ENCODE measurements around the gene KLC4.
"Not testable (repeated sequence)": the region's sequence is repeated elsewhere in the genome, so short reads cannot be mapped to it uniquely, and the experiment has no call there.

Gene KLC4

DNA sequence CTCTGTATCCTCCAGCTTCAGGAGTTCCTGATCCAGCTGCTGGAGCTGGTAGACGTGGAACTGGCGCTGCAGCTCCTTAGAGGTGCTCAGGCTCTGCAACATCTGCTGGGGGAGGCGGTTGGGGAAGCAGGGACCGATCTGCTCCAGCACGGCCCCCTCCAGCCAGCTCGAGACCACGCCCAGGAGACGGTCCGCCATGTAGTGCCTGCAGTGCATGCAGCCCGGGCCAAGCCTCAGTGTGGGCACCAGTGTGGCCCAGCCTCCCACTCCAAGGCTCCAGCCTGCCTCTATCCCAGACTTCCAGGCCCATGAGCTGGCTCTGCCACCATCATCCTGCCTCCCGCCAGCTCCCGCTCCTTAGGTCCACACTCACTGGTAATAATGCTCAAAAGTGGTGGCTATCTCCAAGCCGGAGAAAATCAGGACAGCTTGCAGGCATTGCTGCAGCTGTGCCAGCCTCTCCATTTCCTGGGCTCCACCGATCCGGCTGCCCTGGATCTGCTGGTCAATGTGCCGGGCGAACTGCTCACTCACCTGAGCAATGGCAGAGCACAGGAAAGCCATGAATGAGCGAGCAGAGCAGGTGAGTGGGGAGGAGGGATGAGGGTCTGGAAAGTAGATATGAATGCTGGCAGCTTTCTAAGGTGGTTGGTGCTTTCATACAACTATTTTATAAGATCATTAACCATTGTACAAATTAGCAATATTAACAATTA, 18.7 kb upstream of the KLC4 start:
- CTCF ChIA-PET, result interaction anchor here (1.1 to 1.2 kb wide), 3 partner anchors 11 to 17 kb away, joined by 3 read pairs; no protein-coding TSS in a partner anchor
- POLR2A ChIA-PET, result no interaction called here
- DNase-seq (ENCODE audit: extremely low spot score), result no peak
- TF ChIP-seq, protein P1, sequence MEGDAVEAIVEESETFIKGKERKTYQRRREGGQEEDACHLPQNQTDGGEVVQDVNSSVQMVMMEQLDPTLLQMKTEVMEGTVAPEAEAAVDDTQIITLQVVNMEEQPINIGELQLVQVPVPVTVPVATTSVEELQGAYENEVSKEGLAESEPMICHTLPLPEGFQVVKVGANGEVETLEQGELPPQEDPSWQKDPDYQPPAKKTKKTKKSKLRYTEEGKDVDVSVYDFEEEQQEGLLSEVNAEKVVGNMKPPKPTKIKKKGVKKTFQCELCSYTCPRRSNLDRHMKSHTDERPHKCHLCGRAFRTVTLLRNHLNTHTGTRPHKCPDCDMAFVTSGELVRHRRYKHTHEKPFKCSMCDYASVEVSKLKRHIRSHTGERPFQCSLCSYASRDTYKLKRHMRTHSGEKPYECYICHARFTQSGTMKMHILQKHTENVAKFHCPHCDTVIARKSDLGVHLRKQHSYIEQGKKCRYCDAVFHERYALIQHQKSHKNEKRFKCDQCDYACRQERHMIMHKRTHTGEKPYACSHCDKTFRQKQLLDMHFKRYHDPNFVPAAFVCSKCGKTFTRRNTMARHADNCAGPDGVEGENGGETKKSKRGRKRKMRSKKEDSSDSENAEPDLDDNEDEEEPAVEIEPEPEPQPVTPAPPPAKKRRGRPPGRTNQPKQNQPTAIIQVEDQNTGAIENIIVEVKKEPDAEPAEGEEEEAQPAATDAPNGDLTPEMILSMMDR (IDR thresholded peaks at IDR 0.05; ENCODE audit: control extremely low read depth, extremely low read depth, low read depth, missing control alignments), result no peak

DNA sequence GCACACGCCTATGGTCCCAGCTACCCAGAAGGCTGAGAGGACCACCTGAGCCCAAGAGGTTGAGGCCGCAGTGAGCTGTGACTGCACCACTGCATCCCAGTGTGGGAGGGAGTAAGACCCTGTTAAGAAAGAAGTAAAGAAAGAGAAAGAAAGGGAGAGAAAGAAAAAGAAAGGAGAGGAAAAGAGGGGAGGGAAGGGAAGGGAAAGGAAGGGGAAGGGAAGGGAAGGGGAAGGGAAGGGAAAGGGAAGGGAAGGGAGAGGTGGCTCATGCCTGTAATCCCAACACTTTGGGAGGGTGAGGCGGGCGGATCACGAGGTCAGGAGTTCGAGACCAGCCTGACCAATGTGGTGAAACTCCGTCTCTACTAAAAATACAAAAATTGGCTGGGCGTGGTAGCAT, 18.0 kb upstream of the KLC4 start:
- POLR2A ChIA-PET; DNase-seq (ENCODE audit: extremely low spot score): not testable (repeated sequence)
- CTCF ChIA-PET, result interaction anchor here (1.2 kb wide), 1 partner anchor 18 kb away, joined by 3 read pairs; no protein-coding TSS in a partner anchor

DNA sequence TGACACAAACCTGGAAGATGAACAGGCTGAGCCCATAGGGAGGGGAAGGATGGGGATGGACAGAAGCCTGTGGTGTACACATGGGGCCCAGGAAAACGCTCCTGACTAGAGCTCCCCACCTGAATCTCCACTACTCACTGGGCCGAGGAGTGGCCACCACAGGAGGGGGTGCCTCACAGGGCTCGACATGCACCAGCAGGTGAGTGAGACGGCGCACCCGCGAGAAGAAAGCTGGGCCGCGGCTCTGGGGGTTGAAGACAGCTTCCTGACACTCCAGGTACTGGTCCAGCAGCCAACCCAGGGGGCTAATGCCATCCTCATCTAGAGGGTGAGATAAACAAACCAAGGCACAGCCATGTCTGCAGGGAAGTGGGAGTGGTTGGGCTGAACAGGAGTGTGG, 16.1 kb upstream of the KLC4 start:
- no peak for DNase-seq (ENCODE audit: extremely low spot score)
- POLR2A ChIA-PET, result no interaction called here
- CTCF ChIA-PET, result interaction anchor here (1.3 kb wide), 1 partner anchor 10 kb away, joined by 3 read pairs; the partner anchor contains the start of gene CUL7
- TF ChIP-seq, protein P1 (IDR thresholded peaks at IDR 0.05; ENCODE audit: control extremely low read depth, extremely low read depth, low read depth, missing control alignments), result no peak

DNA sequence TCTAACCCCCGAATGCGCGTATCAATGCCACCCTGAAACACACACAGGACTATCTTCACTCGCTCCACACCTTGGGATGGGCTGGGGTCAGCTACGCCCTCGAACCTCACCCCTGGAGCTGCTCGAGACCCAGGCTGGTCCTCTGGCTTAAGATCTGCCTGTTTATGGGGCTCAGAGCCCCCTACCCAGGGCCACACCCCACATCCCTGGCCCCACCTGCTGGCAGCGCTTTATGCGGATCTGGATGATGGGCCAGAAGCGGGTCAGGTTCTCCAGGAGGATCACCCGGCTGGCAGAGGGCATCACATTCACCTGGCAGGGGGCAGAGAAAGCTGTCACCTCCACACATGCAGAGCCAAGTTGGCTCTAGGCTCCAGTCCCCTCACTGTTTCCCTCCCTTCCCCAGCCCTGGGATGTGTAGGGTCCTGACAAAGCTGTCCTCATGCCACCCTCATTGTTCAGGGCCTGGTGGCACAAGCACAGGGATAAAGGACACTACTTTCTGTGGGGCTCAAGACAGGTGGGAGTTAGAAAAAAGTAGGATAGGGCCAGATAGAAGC, 14.0 kb upstream of the KLC4 start:
- TF ChIP-seq, protein P1 (IDR thresholded peaks at IDR 0.05; ENCODE audit: control extremely low read depth, extremely low read depth, low read depth, missing control alignments), result no peak
- ChIA-PET CTCF (interaction anchor here (1.3 kb wide), 1 partner anchor 11 kb away, joined by 4 read pairs; no protein-coding TSS in a partner anchor), POLR2A (interaction anchor here (0.5 kb wide), 1 partner anchor 23 kb away, joined by 6 read pairs; no protein-coding TSS in a partner anchor)
- DNase-seq (ENCODE audit: extremely low spot score), result no peak

DNA sequence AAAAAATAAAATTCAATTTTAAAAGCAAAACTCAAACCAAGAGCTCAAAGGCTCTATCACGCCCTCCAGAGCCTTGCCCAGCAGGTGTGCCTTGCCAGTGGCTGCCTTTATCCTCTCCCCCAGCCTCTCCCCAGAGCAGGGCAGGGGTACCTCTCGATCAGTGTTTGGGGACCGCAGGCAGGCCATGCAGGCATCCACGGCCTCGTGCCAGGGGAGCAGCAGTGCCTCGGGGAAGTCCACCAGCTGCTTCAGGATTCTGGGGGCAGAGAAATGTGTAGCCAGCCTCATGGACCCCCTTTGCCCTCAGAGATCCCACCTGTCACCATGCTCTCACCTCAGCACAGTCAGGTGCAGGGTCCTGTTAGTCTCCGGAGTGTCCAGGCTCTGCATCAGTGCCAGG, 11.4 kb upstream of the KLC4 start:
- ChIA-PET CTCF (interaction anchor here (1.6 kb wide), 1 partner anchor 95 kb away, joined by 7 read pairs; no protein-coding TSS in a partner anchor), POLR2A (interaction anchor here (1.0 to 1.3 kb wide), 2 partner anchors 11 to 34 kb away, joined by 3 to 5 read pairs; partner anchors contain the start of genes KLC4, KLHDC3 and MRPL2)
- no peak for DNase-seq (ENCODE audit: extremely low spot score)

DNA sequence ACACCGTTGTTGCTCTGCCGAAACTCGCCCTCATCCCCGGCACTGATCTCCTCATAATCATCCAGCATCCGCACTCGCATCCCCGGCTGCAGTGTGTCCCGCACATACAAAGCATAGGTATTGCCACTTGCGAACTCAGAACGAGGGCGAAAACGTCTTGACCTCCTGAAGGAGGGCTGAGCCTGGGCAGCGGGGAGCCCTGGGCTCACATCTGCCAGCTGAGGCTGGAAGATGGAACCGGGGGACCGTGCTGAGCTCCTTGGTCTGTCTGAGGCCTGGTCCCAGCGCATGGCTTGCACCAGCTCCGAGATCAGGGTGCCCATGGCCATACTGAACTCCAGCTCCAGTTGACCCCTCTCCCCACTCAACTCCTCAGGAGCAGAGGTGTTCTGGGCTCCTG, 8.4 kb upstream of the KLC4 start:
- no peak for DNase-seq (ENCODE audit: extremely low spot score)
- CTCF ChIA-PET, result interaction anchor here (1.3 to 1.5 kb wide), 3 partner anchors 29 to 455 kb away, joined by 3 read pairs; partner anchors contain the start of gene RRP36
- POLR2A ChIA-PET, result interaction anchor here (0.5 kb wide), 1 partner anchor 263 kb away, joined by 4 read pairs; no protein-coding TSS in a partner anchor
- TF ChIP-seq, protein P1 (IDR thresholded peaks at IDR 0.05; ENCODE audit: control extremely low read depth, extremely low read depth, low read depth, missing control alignments), result no peak

More for the DNA sequence above, 11.4 kb upstream of the KLC4 start:
- TF ChIP-seq, protein P1 (IDR thresholded peaks at IDR 0.05; ENCODE audit: control extremely low read depth, extremely low read depth, low read depth, missing control alignments), result no peak
